GM12891 (cell line): ENCODE measurements around the gene BGLAP.
"Not testable (repeated sequence)": the region's sequence is repeated elsewhere in the genome, so short reads cannot be mapped to it uniquely, and the experiment has no call there.

Source experiments
- POLR2A ChIP-seq: IDR thresholded peaks from 2 replicates; pipeline ENCODE4 v1.6.1; 2011; ENCODE audit warnings: low read depth, low read length, control low read depth
- POLR2AphosphoS5 ChIP-seq: IDR thresholded peaks from 2 replicates; pipeline ENCODE4 v1.6.1; 2011; ENCODE audit warnings: low read depth, low read length, control low read depth

GRCh38 chr1:156216361-156217086, 25.5 kb upstream of the BGLAP start:
- not testable (repeated sequence) for TF ChIP-seq POLR2A, POLR2AphosphoS5
